Esophagus muscularis mucosa (tissue), 4 donors: ENCODE data around the gene LRCOL1.

Source experiments
- CTCF ChIP-seq, 3 experiments: fragments of 200-600 bp in 2 of 3; fragments of 450-650 bp in 1 of 3; sonication (generic) in 2 of 3; IDR thresholded peaks; one replicate each; pipeline ENCODE4 v1.5.1; 2017 to 2019; ENCODE audit warnings: antibody characterized with exemption in 3 of 3, mild to moderate bottlenecking in 2 of 3, moderate library complexity in 1 of 3
- EP300 ChIP-seq: sonication (generic); formaldehyde crosslinking; IDR thresholded peaks from one replicate; pipeline ENCODE4 v1.6.1; 2017; ENCODE audit warnings: antibody characterized with exemption
- POLR2A ChIP-seq: fragments of 450-650 bp; IDR thresholded peaks from one replicate; pipeline ENCODE4 v1.6.1; 2017; ENCODE audit warnings: antibody characterized with exemption, moderate library complexity, mild to moderate bottlenecking, low read depth

- TF ChIP-seq CTCF (IDR thresholded peaks at IDR 0.05) (no peak), EP300 (no peak), POLR2A (no peak)
Observed at GRCh38 chr12:132649226-132649945, 39.0 kb upstream of the LRCOL1 start.
